Suprapubic skin (tissue), 4 donors: ENCODE data around the gene NCAPG2.

Source experiments
- CTCF ChIP-seq, 2 donors: fragments of 200-600 bp in 1 of 2; fragments of 450-650 bp in 1 of 2; sonication (generic) in 1 of 2; IDR thresholded peaks; one replicate each; pipeline ENCODE4 v1.5.1; 2016 to 2019; ENCODE audit warnings: antibody characterized with exemption in 2 of 2, mild to moderate bottlenecking in 1 of 2, moderate library complexity in 1 of 2
- EP300 ChIP-seq: sonication (generic); formaldehyde crosslinking; IDR thresholded peaks from one replicate; pipeline ENCODE4 v1.6.1; 2017; ENCODE audit warnings: antibody characterized with exemption
- POLR2A ChIP-seq, 2 donors: fragments of 450-650 bp; IDR thresholded peaks; one replicate each; pipeline ENCODE4 v1.6.1; 2017; ENCODE audit warnings: antibody characterized with exemption in 2 of 2, mild to moderate bottlenecking in 2 of 2, moderate library complexity in 2 of 2
- POLR2AphosphoS5 ChIP-seq, 3 donors: sonication (generic); formaldehyde crosslinking; IDR thresholded peaks; one replicate each; pipeline ENCODE4 v1.6.1; 2017; ENCODE audit warnings: antibody characterized with exemption in 3 of 3

GRCh38 chr7:158582089-158582456, 122.5 kb downstream of the NCAPG2 start:
- TF ChIP-seq POLR2A (IDR thresholded peaks at IDR 0.05) (no peak), CTCF (IDR thresholded peaks at IDR 0.05) (no peak), EP300 (no peak), POLR2AphosphoS5 (IDR thresholded peaks at IDR 0.05) (no peak)
